Ovary (tissue), 3 donors: Measurements from ENCODE around the gene HOXC11.

Experiments
- EP300 ChIP-seq: sonication (generic); formaldehyde crosslinking; IDR thresholded peaks from one replicate; pipeline ENCODE4 v1.6.1; 2017; ENCODE audit warnings: antibody characterized with exemption
- POLR2A ChIP-seq: fragments of 450-650 bp; IDR thresholded peaks from one replicate; pipeline ENCODE4 v1.6.1; 2017; ENCODE audit warnings: antibody characterized with exemption, mild to moderate bottlenecking, moderate library complexity
- TF ChIP-seq, protein P1 (sequence below), 3 donors: fragments of 450-650 bp in 2 of 3; fragments of 200-600 bp in 1 of 3; IDR thresholded peaks; one replicate each; pipeline versions ENCODE4 v1.5.1 to v1.8.0; 2016 to 2022; ENCODE audit warnings: antibody characterized with exemption in 3 of 3, mild to moderate bottlenecking in 1 of 3
- donor health status: DM: no; HTN: no; CAD: no.

DNA sequence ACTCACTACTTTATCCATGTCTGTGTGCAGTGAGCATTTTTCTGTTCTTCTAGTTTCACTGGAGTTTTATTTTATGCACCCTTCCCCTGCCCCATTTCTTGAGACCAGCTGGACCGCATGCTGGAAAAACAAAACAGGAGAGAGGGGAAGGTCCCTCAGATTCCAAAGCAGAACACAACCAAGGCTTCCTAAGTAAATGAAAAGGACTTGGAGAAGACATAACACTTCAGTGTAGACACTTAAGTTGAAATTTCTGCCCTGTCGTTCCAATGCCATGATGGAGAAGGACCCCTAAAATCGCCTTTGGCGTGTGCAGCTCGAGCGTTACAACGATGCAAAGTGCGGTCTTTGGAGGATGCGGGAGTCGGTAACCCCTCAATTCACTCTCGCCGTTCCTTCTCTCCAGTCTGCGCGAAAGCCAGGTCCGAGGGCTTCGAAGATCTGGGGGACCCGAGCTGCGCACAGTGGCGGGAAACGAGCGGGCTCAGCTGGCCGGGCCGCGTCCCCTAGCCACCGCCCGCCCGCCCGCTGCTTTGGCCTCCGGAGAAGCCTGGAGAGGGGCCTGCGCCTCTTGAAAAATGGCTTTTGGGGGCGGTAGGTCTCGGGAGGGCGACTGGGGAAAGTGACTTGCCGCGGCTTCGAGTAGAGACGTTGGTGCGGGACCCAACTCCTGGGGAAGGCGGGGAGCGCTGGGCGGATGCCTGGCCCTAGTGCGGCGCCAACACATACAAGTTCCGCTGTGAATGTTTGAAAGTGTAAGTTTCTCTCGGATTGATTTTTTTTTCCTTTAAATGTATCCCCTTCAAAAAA is 45.5 kb upstream of the HOXC11 start:
- TF ChIP-seq, protein P1, sequence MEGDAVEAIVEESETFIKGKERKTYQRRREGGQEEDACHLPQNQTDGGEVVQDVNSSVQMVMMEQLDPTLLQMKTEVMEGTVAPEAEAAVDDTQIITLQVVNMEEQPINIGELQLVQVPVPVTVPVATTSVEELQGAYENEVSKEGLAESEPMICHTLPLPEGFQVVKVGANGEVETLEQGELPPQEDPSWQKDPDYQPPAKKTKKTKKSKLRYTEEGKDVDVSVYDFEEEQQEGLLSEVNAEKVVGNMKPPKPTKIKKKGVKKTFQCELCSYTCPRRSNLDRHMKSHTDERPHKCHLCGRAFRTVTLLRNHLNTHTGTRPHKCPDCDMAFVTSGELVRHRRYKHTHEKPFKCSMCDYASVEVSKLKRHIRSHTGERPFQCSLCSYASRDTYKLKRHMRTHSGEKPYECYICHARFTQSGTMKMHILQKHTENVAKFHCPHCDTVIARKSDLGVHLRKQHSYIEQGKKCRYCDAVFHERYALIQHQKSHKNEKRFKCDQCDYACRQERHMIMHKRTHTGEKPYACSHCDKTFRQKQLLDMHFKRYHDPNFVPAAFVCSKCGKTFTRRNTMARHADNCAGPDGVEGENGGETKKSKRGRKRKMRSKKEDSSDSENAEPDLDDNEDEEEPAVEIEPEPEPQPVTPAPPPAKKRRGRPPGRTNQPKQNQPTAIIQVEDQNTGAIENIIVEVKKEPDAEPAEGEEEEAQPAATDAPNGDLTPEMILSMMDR (IDR thresholded peaks at IDR 0.05), result no peak
- no peak for TF ChIP-seq POLR2A
- no peak for TF ChIP-seq EP300
